Keratinocyte (primary cell): Measurements from ENCODE around the gene GFM2.
"Not testable (repeated sequence)": the region's sequence is repeated elsewhere in the genome, so short reads cannot be mapped to it uniquely, and the experiment has no call there.

Experiments used
- EZH2 ChIP-seq: IDR thresholded peaks from one replicate; pipeline ENCODE4 v1.6.1; 2012; ENCODE audit warnings: inconsistent platforms, mild to moderate bottlenecking, low read length, moderate library complexity
- TF ChIP-seq, protein P1 (sequence below), 3 experiments: IDR thresholded peaks in 1 of 3; conservative IDR thresholded peaks in 1 of 3; optimal IDR thresholded peaks in 1 of 3; 2 replicates in 2 of 3; 3 replicates in 1 of 3; pipeline versions ENCODE3 to v1.5.1; 2011; ENCODE audit warnings: low read length in 3 of 3, mild to moderate bottlenecking in 3 of 3, moderate library complexity in 2 of 3, control low read depth in 1 of 3, inconsistent platforms in 1 of 3; ENCODE audit not compliant: insufficient read depth in 2 of 3; ENCODE audit errors: extremely low read depth in 1 of 3

DNA sequence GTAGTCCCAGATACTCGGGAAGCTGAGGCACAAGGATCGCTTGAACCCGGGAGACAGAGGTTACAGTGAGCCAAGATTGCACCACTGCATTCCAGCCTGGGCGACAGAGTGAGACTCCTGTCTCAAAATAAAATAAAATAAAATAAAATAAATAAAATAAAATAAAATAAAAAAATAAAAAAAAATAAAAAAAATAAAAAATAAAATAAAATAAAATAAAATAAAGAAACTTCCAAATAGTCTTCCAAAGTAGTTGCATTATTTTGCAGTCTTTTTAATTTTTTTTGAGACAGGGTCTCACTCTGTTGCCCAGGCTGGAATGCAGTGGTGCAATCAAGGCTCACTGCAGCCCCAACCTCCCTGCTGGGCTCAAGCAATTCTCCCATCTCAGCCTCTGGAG, 18.2 kb downstream of the GFM2 start:
- TF ChIP-seq, protein P1, sequence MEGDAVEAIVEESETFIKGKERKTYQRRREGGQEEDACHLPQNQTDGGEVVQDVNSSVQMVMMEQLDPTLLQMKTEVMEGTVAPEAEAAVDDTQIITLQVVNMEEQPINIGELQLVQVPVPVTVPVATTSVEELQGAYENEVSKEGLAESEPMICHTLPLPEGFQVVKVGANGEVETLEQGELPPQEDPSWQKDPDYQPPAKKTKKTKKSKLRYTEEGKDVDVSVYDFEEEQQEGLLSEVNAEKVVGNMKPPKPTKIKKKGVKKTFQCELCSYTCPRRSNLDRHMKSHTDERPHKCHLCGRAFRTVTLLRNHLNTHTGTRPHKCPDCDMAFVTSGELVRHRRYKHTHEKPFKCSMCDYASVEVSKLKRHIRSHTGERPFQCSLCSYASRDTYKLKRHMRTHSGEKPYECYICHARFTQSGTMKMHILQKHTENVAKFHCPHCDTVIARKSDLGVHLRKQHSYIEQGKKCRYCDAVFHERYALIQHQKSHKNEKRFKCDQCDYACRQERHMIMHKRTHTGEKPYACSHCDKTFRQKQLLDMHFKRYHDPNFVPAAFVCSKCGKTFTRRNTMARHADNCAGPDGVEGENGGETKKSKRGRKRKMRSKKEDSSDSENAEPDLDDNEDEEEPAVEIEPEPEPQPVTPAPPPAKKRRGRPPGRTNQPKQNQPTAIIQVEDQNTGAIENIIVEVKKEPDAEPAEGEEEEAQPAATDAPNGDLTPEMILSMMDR (optimal IDR thresholded peaks at IDR 0.05 in 1 of 3, IDR thresholded peaks at IDR 0.05 in 1 of 3, conservative IDR thresholded peaks at IDR 0.05 in 1 of 3; ENCODE audit: extremely low read depth in 1 of 3, insufficient read depth in 2 of 3, low read length in 3 of 3), result not testable (repeated sequence)
- TF ChIP-seq EZH2, result not testable (repeated sequence)
